ENCODE measurements around the gene ZC3H12C.
"Not testable (repeated sequence)": the region's sequence is repeated elsewhere in the genome, so short reads cannot be mapped to it uniquely, and the experiment has no call there.

ZC3H12C gene

GRCh38 chr11:110190885-110191284, 97.7 kb downstream of the ZC3H12C start:
- no peaks in the 10 kb centered on the region for H3K36me3 ChIP-seq (ENCODE audit: control insufficient read depth, insufficient read depth, low read length)
- H3K27ac ChIP-seq (ENCODE audit: insufficient read depth, low read length, poor library complexity, severe bottlenecking) = no peak overlapping the region
- DNase-seq = no peak
- no peaks in the 10 kb centered on the region for H3K9me3 ChIP-seq (ENCODE audit: control insufficient read depth, low read length)
- no peak overlapping the region for H3K4me3 ChIP-seq (ENCODE audit: insufficient read depth, low read depth, low read length, poor library complexity, severe bottlenecking)
- H3K27me3 ChIP-seq (replicated peaks; ENCODE audit: control insufficient read depth, insufficient read depth, low read length, poor library complexity, severe bottlenecking) = no peaks in the 10 kb centered on the region
- peaks cover 2% of the 10 kb centered on the region for H3K4me1 ChIP-seq (ENCODE audit: control insufficient read depth, insufficient read depth, low read length, poor library complexity, severe bottlenecking)

- not testable (repeated sequence) for DNase-seq; H3K4me3 ChIP-seq (ENCODE audit: insufficient read depth, low read depth, low read length, poor library complexity, severe bottlenecking); H3K27ac ChIP-seq (ENCODE audit: insufficient read depth, low read length, poor library complexity, severe bottlenecking); H3K36me3 ChIP-seq (ENCODE audit: control insufficient read depth, insufficient read depth, low read length); H3K4me1 ChIP-seq (ENCODE audit: control insufficient read depth, insufficient read depth, low read length, poor library complexity, severe bottlenecking); H3K9me3 ChIP-seq (ENCODE audit: control insufficient read depth, low read length); H3K27me3 ChIP-seq (replicated peaks; ENCODE audit: control insufficient read depth, insufficient read depth, low read length, poor library complexity, severe bottlenecking)
Measured at GRCh38 chr11:110192604-110193282, 99.6 kb downstream of the ZC3H12C start.

- not testable (repeated sequence) for H3K4me1 ChIP-seq (ENCODE audit: control insufficient read depth, insufficient read depth, low read length, poor library complexity, severe bottlenecking); H3K36me3 ChIP-seq (ENCODE audit: control insufficient read depth, insufficient read depth, low read length); DNase-seq; H3K4me3 ChIP-seq (ENCODE audit: insufficient read depth, low read depth, low read length, poor library complexity, severe bottlenecking); H3K27ac ChIP-seq (ENCODE audit: insufficient read depth, low read length, poor library complexity, severe bottlenecking); H3K9me3 ChIP-seq (ENCODE audit: control insufficient read depth, low read length); H3K27me3 ChIP-seq (replicated peaks; ENCODE audit: control insufficient read depth, insufficient read depth, low read length, poor library complexity, severe bottlenecking)
Measured at GRCh38 chr11:110194211-110194766, 101.1 kb downstream of the ZC3H12C start.

- H3K4me1 ChIP-seq (ENCODE audit: control insufficient read depth, insufficient read depth, low read length, poor library complexity, severe bottlenecking) = peaks cover 2% of the 10 kb centered on the region
- no peaks in the 10 kb centered on the region for H3K9me3 ChIP-seq (ENCODE audit: control insufficient read depth, low read length)
- no peak overlapping the region for H3K27ac ChIP-seq (ENCODE audit: insufficient read depth, low read length, poor library complexity, severe bottlenecking)
- DNase-seq = no peak
- H3K27me3 ChIP-seq (replicated peaks; ENCODE audit: control insufficient read depth, insufficient read depth, low read length, poor library complexity, severe bottlenecking) = no peaks in the 10 kb centered on the region
- H3K36me3 ChIP-seq (ENCODE audit: control insufficient read depth, insufficient read depth, low read length) = no peaks in the 10 kb centered on the region
- no peak overlapping the region for H3K4me3 ChIP-seq (ENCODE audit: insufficient read depth, low read depth, low read length, poor library complexity, severe bottlenecking)
Measured at GRCh38 chr11:110196241-110196754, 103.1 kb downstream of the ZC3H12C start.

- Histone ChIP-seq H3K27me3 (replicated peaks; ENCODE audit: control insufficient read depth, insufficient read depth, low read length, poor library complexity, severe bottlenecking) (no peaks in the 10 kb centered on the region), H3K4me1 (ENCODE audit: control insufficient read depth, insufficient read depth, low read length, poor library complexity, severe bottlenecking) (peaks cover 2% of the 10 kb centered on the region), H3K9me3 (ENCODE audit: control insufficient read depth, low read length) (no peaks in the 10 kb centered on the region), H3K27ac (ENCODE audit: insufficient read depth, low read length, poor library complexity, severe bottlenecking) (no peak overlapping the region), H3K4me3 (ENCODE audit: insufficient read depth, low read depth, low read length, poor library complexity, severe bottlenecking) (no peak overlapping the region), H3K36me3 (ENCODE audit: control insufficient read depth, insufficient read depth, low read length) (no peaks in the 10 kb centered on the region)
- DNase-seq = no peak
Measured at GRCh38 chr11:110196884-110197420, 103.8 kb downstream of the ZC3H12C start.

- H3K9me3 ChIP-seq (ENCODE audit: control insufficient read depth, low read length) = no peaks in the 10 kb centered on the region
- H3K27ac ChIP-seq (ENCODE audit: insufficient read depth, low read length, poor library complexity, severe bottlenecking) = no peak overlapping the region
- H3K36me3 ChIP-seq (ENCODE audit: control insufficient read depth, insufficient read depth, low read length) = no peaks in the 10 kb centered on the region
- H3K4me3 ChIP-seq (ENCODE audit: insufficient read depth, low read depth, low read length, poor library complexity, severe bottlenecking) = no peak overlapping the region
- no peaks in the 10 kb centered on the region for H3K27me3 ChIP-seq (replicated peaks; ENCODE audit: control insufficient read depth, insufficient read depth, low read length, poor library complexity, severe bottlenecking)
- no peak for DNase-seq
- H3K4me1 ChIP-seq (ENCODE audit: control insufficient read depth, insufficient read depth, low read length, poor library complexity, severe bottlenecking) = no peaks in the 10 kb centered on the region
Measured at GRCh38 chr11:110198031-110198729, 105.0 kb downstream of the ZC3H12C start.

GRCh38 chr11:110199184-110199981, 106.2 kb downstream of the ZC3H12C start:
- DNase-seq = no peak
- H3K27me3 ChIP-seq (replicated peaks; ENCODE audit: control insufficient read depth, insufficient read depth, low read length, poor library complexity, severe bottlenecking) = no peaks in the 10 kb centered on the region
- no peak overlapping the region for H3K27ac ChIP-seq (ENCODE audit: insufficient read depth, low read length, poor library complexity, severe bottlenecking)
- no peak overlapping the region for H3K4me3 ChIP-seq (ENCODE audit: insufficient read depth, low read depth, low read length, poor library complexity, severe bottlenecking)
- H3K4me1 ChIP-seq (ENCODE audit: control insufficient read depth, insufficient read depth, low read length, poor library complexity, severe bottlenecking) = no peaks in the 10 kb centered on the region
- H3K36me3 ChIP-seq (ENCODE audit: control insufficient read depth, insufficient read depth, low read length) = no peaks in the 10 kb centered on the region
- H3K9me3 ChIP-seq (ENCODE audit: control insufficient read depth, low read length) = no peaks in the 10 kb centered on the region

- Histone ChIP-seq H3K27ac (ENCODE audit: insufficient read depth, low read length, poor library complexity, severe bottlenecking) (no peak overlapping the region), H3K27me3 (replicated peaks; ENCODE audit: control insufficient read depth, insufficient read depth, low read length, poor library complexity, severe bottlenecking) (no peaks in the 10 kb centered on the region), H3K4me3 (ENCODE audit: insufficient read depth, low read depth, low read length, poor library complexity, severe bottlenecking) (no peak overlapping the region), H3K9me3 (ENCODE audit: control insufficient read depth, low read length) (no peaks in the 10 kb centered on the region), H3K4me1 (ENCODE audit: control insufficient read depth, insufficient read depth, low read length, poor library complexity, severe bottlenecking) (no peaks in the 10 kb centered on the region), H3K36me3 (ENCODE audit: control insufficient read depth, insufficient read depth, low read length) (no peaks in the 10 kb centered on the region)
- DNase-seq = no peak
Measured at GRCh38 chr11:110200241-110200640, 107.0 kb downstream of the ZC3H12C start.

GRCh38 chr11:110200836-110201235, 107.6 kb downstream of the ZC3H12C start:
- no peaks in the 10 kb centered on the region for H3K36me3 ChIP-seq (ENCODE audit: control insufficient read depth, insufficient read depth, low read length)
- H3K27ac ChIP-seq (ENCODE audit: insufficient read depth, low read length, poor library complexity, severe bottlenecking) = no peak overlapping the region
- no peak overlapping the region for H3K4me3 ChIP-seq (ENCODE audit: insufficient read depth, low read depth, low read length, poor library complexity, severe bottlenecking)
- H3K9me3 ChIP-seq (ENCODE audit: control insufficient read depth, low read length) = no peaks in the 10 kb centered on the region
- no peaks in the 10 kb centered on the region for H3K27me3 ChIP-seq (replicated peaks; ENCODE audit: control insufficient read depth, insufficient read depth, low read length, poor library complexity, severe bottlenecking)
- DNase-seq = no peak
- no peaks in the 10 kb centered on the region for H3K4me1 ChIP-seq (ENCODE audit: control insufficient read depth, insufficient read depth, low read length, poor library complexity, severe bottlenecking)

Measured in effector memory CD4-positive, alpha-beta T cell (primary cell).